WERI-Rb-1 (cell line): ENCODE results near the gene FAM199X.

Experiments used
- DNase-seq: peaks from one replicate; pipeline ENCODE4 v3.0.0-alpha.2; 2020
- H3K27ac ChIP-seq: fragments of 250-450 bp; sonication (Bioruptor Pico); 2 replicates; pipeline ENCODE4 v1.5.1; 2020; ENCODE audit warnings: mild to moderate bottlenecking, moderate library complexity
- H3K27me3 ChIP-seq: fragments of 250-450 bp; sonication (Bioruptor Pico); 2 replicates; pipeline ENCODE4 v1.5.1; 2021; ENCODE audit warnings: mild to moderate bottlenecking, low read depth, moderate library complexity; ENCODE audit not compliant: insufficient read depth, severe bottlenecking
- H3K36me3 ChIP-seq: fragments of 250-450 bp; sonication (Bioruptor Pico); 2 replicates; pipeline ENCODE4 v1.5.1; 2020; ENCODE audit warnings: mild to moderate bottlenecking, moderate library complexity
- H3K4me3 ChIP-seq: 2 replicates; pipeline ENCODE4 v1.5.1; 2011; ENCODE audit warnings: low read depth, mild to moderate bottlenecking, control low read depth, low read length
- H3K9me3 ChIP-seq: fragments of 250-450 bp; sonication (Bioruptor Pico); 2 replicates; pipeline ENCODE4 v1.5.1; 2021; ENCODE audit warnings: mild to moderate bottlenecking, moderate library complexity; ENCODE audit not compliant: severe bottlenecking
- CTCF ChIP-seq: IDR thresholded peaks from 2 replicates; pipeline ENCODE4 v1.5.1; 2011; ENCODE audit warnings: low read depth, mild to moderate bottlenecking, control low read depth, inconsistent platforms, low read length

Gene FAM199X

GRCh38 chrX:104172121-104172520 is 5.9 kb downstream of the FAM199X start:
- no peak for TF ChIP-seq CTCF
- no peak for DNase-seq
- Histone ChIP-seq H3K4me3 (no peak overlapping the region), H3K27ac (no peak overlapping the region), H3K9me3 (no peaks in the 10 kb centered on the region), H3K27me3 (no peaks in the 10 kb centered on the region), H3K36me3 (no peaks in the 10 kb centered on the region; the same call in 1 of the 2 replicates)

GRCh38 chrX:104172788-104173187 is 6.5 kb downstream of the FAM199X start:
- H3K36me3 ChIP-seq = no peaks in the 10 kb centered on the region; the same call in 1 of the 2 replicates
- no peaks in the 10 kb centered on the region for H3K9me3 ChIP-seq
- no peak overlapping the region for H3K4me3 ChIP-seq
- H3K27ac ChIP-seq = no peak overlapping the region
- no peak for DNase-seq
- TF ChIP-seq CTCF = no peak
- no peaks in the 10 kb centered on the region for H3K27me3 ChIP-seq

- no peak for DNase-seq
- no peak overlapping the region for H3K27ac ChIP-seq
- no peaks in the 10 kb centered on the region for H3K9me3 ChIP-seq
- TF ChIP-seq CTCF = no peak
- H3K36me3 ChIP-seq = no peaks in the 10 kb centered on the region; the same call in 1 of the 2 replicates
- H3K4me3 ChIP-seq = no peak overlapping the region
- no peaks in the 10 kb centered on the region for H3K27me3 ChIP-seq
These were observed 7.6 kb downstream of the FAM199X start for GRCh38 chrX:104173841-104174240.

GRCh38 chrX:104183685-104184084 is 17.4 kb downstream of the FAM199X start:
- TF ChIP-seq CTCF = no peak
- no peak for DNase-seq
- Histone ChIP-seq H3K36me3 (no peaks in the 10 kb centered on the region), H3K27ac (no peak overlapping the region), H3K4me3 (no peak overlapping the region), H3K9me3 (no peaks in the 10 kb centered on the region), H3K27me3 (peaks cover 2% of the 10 kb centered on the region)

- no peak for TF ChIP-seq CTCF
- DNase-seq = no peak
- Histone ChIP-seq H3K4me3 (no peak overlapping the region), H3K27me3 (peaks cover 5% of the 10 kb centered on the region), H3K27ac (no peak overlapping the region), H3K9me3 (no peaks in the 10 kb centered on the region), H3K36me3 (peaks cover 6% of the 10 kb centered on the region)
These were observed 21.7 kb downstream of the FAM199X start for GRCh38 chrX:104187931-104188330.

GRCh38 chrX:104189837-104190236 is 23.6 kb downstream of the FAM199X start:
- H3K4me3 ChIP-seq = no peak overlapping the region
- peaks cover 5% of the 10 kb centered on the region for H3K27me3 ChIP-seq
- no peaks in the 10 kb centered on the region for H3K9me3 ChIP-seq
- TF ChIP-seq CTCF = no peak
- peaks cover 6% of the 10 kb centered on the region for H3K36me3 ChIP-seq
- no peak overlapping the region for H3K27ac ChIP-seq
- no peak for DNase-seq
